ENCODE data around the gene HPDL.

GRCh38 chr1:45348966-45349677 is 22.4 kb downstream of the HPDL start:
- TF ChIP-seq CTCF (IDR thresholded peaks at IDR 0.05; ENCODE audit: poor library complexity) (no peak), EZH2 (IDR thresholded peaks at IDR 0.05; ENCODE audit: borderline replicate concordance) (no peak)

All from hepatocyte (in vitro differentiated cells).